Ovary (tissue), 9 donors: ENCODE data around the gene MUC3A. TPM values are rescaled to one million over a fixed set of nuclear protein-coding genes. Genes with fewer than 3 reads are reported as not detected.

Experiments
- DNase-seq, 5 donors: peaks; one replicate each; pipeline ENCODE4 v3.0.0-alpha.2; 2019 to 2020
- H3K27ac ChIP-seq, 2 donors: fragments of 200-600 bp; one replicate each; pipeline versions ENCODE4 v1.5.1 to v1.8.0; 2019 to 2022
- H3K27me3 ChIP-seq: fragments of 200-600 bp; one replicate; pipeline ENCODE4 v1.8.0; 2022
- H3K36me3 ChIP-seq: fragments of 200-600 bp; sonication (generic); one replicate; pipeline ENCODE4 v1.5.1; 2019
- H3K4me1 ChIP-seq: one replicate; pipeline ENCODE4 v1.8.1; 2013; ENCODE audit warnings: mild to moderate bottlenecking, moderate library complexity; ENCODE audit not compliant: insufficient read depth
- H3K4me3 ChIP-seq: fragments of 200-600 bp; sonication (generic); one replicate; pipeline ENCODE4 v1.5.1; 2017
- H3K9me3 ChIP-seq, 2 donors: fragments of 200-600 bp in 1 of 2; sonication (generic) in 1 of 2; one replicate each; pipeline versions ENCODE4 v1.5.1 to v1.8.1; 2013 to 2019; ENCODE audit warnings: mild to moderate bottlenecking in 1 of 2, moderate library complexity in 1 of 2
- EP300 ChIP-seq: sonication (generic); formaldehyde crosslinking; IDR thresholded peaks from one replicate; pipeline ENCODE4 v1.6.1; 2017; ENCODE audit warnings: antibody characterized with exemption
- POLR2A ChIP-seq: fragments of 450-650 bp; IDR thresholded peaks from one replicate; pipeline ENCODE4 v1.6.1; 2017; ENCODE audit warnings: antibody characterized with exemption, mild to moderate bottlenecking, moderate library complexity
- WGBS, 3 donors: extraction: QIAGEN DNeasy Blood & Tissue Kit in 1 of 3; methylation state at CpG; one replicate each; pipeline versions ENCODE4 v1.1.5 to v1.1.7; 2013 to 2017; 5-methylcytosine and 5-hydroxymethylcytosine counted together
- intact Hi-C, 4 donors: fragments of 100-400 bp; cut with DNase I; formaldehyde crosslinking; loops; one replicate each; pipeline versions ENCODE4 v1.11.0 to v1.15.1; 2022 to 2023
- polyA plus RNA-seq, 2 donors: library from polyadenylated mRNA; stranded (reverse); fragments of 200-250 nt in 1 of 2; fragments of 350-450 nt in 1 of 2; fragmentation: Illumina TruSeq in 1 of 2; extraction: RNeasy Lipid Tissue Mini Kit (QIAGEN cat#74804) in 1 of 2; gene quantifications; one replicate each; pipeline ENCODE4 v1.2.3, GENCODE V29; 2013 to 2014
- total RNA-seq, 7 donors: library from RNA; depleted of rRNA in 2 of 7; stranded (reverse); fragments of >200 nt in 2 of 7; fragmentation: NEBNext Ultra II Directional in 3 of 7; extraction: Animal tissue kit (Norgen Biotek cat#: 25700) in 3 of 7; gene quantifications; one replicate each; pipeline versions ENCODE4 v1.1.0 to v1.2.4, GENCODE V29; 2016 to 2023
- TF ChIP-seq, protein P1 (sequence below), 3 donors: fragments of 450-650 bp in 2 of 3; fragments of 200-600 bp in 1 of 3; IDR thresholded peaks; one replicate each; pipeline versions ENCODE4 v1.5.1 to v1.8.0; 2016 to 2022; ENCODE audit warnings: antibody characterized with exemption in 3 of 3, mild to moderate bottlenecking in 1 of 3
- donor health status: DM: no; HTN: no; CAD: no; lungs with moderate emphysema.
- donor health status: DM: no; HTN: no; CAD: no.
- donor health status: Bipolar disorder and iron deficiency.
- donor health status: DM: yes; HTN: yes; CAD: no.
- donor health status: DM: no; HTN: no; CAD: no.
- donor health status: DM: yes; HTN: yes; CAD: no.

MUC3A gene
- total and polyA plus RNA-seq, 9 donors, result 0.16 to 0.72 (median 0.43) TPM; not detected in 5

DNA sequence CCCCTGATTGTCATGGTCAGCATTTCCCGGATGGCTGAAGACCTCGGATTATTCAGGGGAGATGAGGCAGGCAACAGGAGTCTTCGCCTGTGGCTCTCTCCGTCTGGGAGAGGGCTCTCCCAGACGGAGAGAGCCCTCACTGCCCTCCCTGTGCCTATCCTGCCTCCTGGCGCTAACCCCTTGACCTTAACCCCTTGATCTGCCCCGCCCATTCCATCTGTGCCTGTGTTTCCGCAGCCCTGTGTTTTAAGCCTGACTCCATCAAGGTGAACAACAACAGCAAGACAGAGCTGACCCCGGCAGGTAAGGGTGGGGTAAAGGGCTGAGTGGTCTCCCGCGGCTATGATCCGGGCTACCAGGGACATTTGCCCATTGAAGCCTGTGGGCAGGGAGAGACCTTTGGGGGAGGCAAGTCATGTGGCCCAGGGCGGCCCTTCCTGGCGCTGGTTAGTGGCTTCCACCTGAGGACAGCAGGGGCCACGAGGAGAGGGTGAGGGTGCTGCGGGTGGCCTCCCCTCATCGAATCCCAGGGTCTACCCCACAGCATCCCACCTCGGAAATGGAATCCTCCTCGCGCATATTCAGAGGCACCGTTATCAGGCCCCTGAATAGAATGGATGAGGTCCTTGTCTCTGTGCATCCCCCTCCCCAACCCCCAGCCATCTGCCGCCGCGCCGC is 15.8 kb downstream of the MUC3A start:
- H3K27me3 ChIP-seq, result peaks cover 3% of the 10 kb centered on the region

DNA sequence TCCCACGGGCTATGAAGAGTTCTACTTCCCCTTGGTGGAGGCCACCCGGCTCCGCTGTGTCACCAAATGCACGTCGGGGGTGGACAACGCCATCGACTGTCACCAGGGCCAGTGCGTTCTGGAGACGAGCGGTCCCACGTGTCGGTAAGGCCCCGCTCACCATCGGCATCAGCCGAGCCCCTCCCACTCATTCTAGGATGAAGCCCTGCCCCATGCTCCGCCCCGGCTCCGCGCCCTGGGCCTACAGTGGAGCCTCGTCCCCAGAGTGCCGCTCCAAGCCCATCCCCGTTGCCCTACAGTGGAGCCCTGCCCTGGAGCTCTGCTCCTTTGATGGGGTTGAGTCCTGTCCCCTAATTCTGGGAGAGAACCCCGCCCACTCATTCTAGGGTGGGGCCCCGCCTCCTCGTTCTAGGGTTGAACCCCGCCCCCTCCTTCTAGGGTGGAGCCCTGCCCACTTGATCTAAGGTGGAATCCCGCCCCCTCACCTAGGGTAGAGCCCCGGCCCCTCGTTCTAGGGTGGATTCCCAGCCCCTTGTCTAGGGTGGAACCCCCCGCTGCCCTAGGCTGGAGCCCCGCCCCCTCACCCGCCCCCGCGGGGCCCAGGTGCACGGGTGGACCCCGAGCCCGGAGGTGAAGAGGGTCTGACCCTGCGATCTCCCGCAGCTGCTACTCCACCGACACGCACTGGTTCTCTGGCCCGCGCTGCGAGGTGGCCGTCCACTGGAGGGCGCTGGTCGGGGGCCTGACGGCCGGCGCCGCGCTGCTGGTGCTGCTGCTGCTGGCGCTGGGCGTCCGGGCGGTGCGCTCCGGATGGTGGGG is 16.6 kb downstream of the MUC3A start:
- H3K4me3 ChIP-seq, result peak overlapping the region; percentile 7
- TF ChIP-seq EP300 (no peak), POLR2A (no peak)
- TF ChIP-seq, protein P1, sequence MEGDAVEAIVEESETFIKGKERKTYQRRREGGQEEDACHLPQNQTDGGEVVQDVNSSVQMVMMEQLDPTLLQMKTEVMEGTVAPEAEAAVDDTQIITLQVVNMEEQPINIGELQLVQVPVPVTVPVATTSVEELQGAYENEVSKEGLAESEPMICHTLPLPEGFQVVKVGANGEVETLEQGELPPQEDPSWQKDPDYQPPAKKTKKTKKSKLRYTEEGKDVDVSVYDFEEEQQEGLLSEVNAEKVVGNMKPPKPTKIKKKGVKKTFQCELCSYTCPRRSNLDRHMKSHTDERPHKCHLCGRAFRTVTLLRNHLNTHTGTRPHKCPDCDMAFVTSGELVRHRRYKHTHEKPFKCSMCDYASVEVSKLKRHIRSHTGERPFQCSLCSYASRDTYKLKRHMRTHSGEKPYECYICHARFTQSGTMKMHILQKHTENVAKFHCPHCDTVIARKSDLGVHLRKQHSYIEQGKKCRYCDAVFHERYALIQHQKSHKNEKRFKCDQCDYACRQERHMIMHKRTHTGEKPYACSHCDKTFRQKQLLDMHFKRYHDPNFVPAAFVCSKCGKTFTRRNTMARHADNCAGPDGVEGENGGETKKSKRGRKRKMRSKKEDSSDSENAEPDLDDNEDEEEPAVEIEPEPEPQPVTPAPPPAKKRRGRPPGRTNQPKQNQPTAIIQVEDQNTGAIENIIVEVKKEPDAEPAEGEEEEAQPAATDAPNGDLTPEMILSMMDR (IDR thresholded peaks at IDR 0.05), result peak in 1 of 3 donors; percentile 36
- H3K4me1 ChIP-seq, result peaks cover 8% of the 10 kb centered on the region
- H3K27ac ChIP-seq, result no peak overlapping the region
- 0 to 1% (median 1%) methylated on average over 44 to 58 of the region's 58 CpGs for WGBS, 3 donors
- no peaks in the 10 kb centered on the region for H3K9me3 ChIP-seq
- H3K27me3 ChIP-seq, result peaks cover 3% of the 10 kb centered on the region
- intact Hi-C loops, result loop anchor here in 2 of 4 donors (2.0 to 5.0 kb wide), 2 partner anchors 91 to 93 kb away; no protein-coding TSS in a partner anchor
- peak; percentile 31 to 74 (median 52) for DNase-seq
- H3K36me3 ChIP-seq, result no peaks in the 10 kb centered on the region

More for the DNA sequence above, 15.8 kb downstream of the MUC3A start:
- intact Hi-C loops, result loop anchor here in 1 of 4 donors (5.0 kb wide), 1 partner anchor 92 kb away; no protein-coding TSS in a partner anchor
- peaks cover 8% of the 10 kb centered on the region for H3K4me1 ChIP-seq
- no peaks in the 10 kb centered on the region for H3K36me3 ChIP-seq
- no peak for DNase-seq
- 9 to 13% (median 11%) methylated on average over 25 of the region's 25 CpGs for WGBS, 3 donors
- H3K27ac ChIP-seq, result no peak overlapping the region
- H3K9me3 ChIP-seq, result no peaks in the 10 kb centered on the region
- no peak overlapping the region for H3K4me3 ChIP-seq
- TF ChIP-seq EP300, result no peak
- TF ChIP-seq, protein P1 (IDR thresholded peaks at IDR 0.05), result no peak
- no peak for TF ChIP-seq POLR2A

GRCh38 chr7:100966542-100967291 is 17.4 kb downstream of the MUC3A start:
- no peak for DNase-seq
- Histone ChIP-seq H3K27me3 (peaks cover 3% of the 10 kb centered on the region), H3K4me3 (peak overlapping the region; percentile 7), H3K4me1 (peaks cover 8% of the 10 kb centered on the region), H3K9me3 (no peaks in the 10 kb centered on the region), H3K27ac (no peak overlapping the region), H3K36me3 (no peaks in the 10 kb centered on the region)
- TF ChIP-seq EP300 (no peak), POLR2A (no peak)
- TF ChIP-seq, protein P1 (IDR thresholded peaks at IDR 0.05), result no peak
- intact Hi-C loops, result loop anchor here in 2 of 4 donors (2.0 to 5.0 kb wide), 2 partner anchors 91 to 92 kb away; no protein-coding TSS in a partner anchor
- WGBS, 3 donors, result 4 to 10% (median 7%) methylated on average over 36 to 40 of the region's 40 CpGs
